ENCODE results near the gene TNFAIP8L2.
A peak's percentile ranks its signal among the peaks of the same experiment; 100 is the strongest.
"Not testable (repeated sequence)": the region's sequence is repeated elsewhere in the genome, so short reads cannot be mapped to it uniquely, and the experiment has no call there.

TNFAIP8L2 gene

GRCh38 chr1:151176514-151177045, 20.1 kb downstream of the TNFAIP8L2 start:
- Histone ChIP-seq H3K79me2 (ENCODE audit: insufficient read depth, low read length) (no peaks in the 10 kb centered on the region), H4K20me1 (ENCODE audit: insufficient read depth, low read length) (no peaks in the 10 kb centered on the region), H3K4me1 (ENCODE audit: insufficient read depth, low read length) (no peaks in the 10 kb centered on the region), H3K9ac (ENCODE audit: low read depth, low read length) (no peak overlapping the region), H3K36me3 (ENCODE audit: insufficient read depth, low read length) (peaks cover 69% of the 10 kb centered on the region), H3K27me3 (ENCODE audit: insufficient read depth, low read length, poor library complexity) (no peaks in the 10 kb centered on the region), H3K4me2 (ENCODE audit: insufficient read depth, low read length) (no peak overlapping the region), H3K4me3 (ENCODE audit: low read depth in 1 of 2, low read length in 2 of 2) (no peak overlapping the region), H2AFZ (ENCODE audit: low read depth, low read length) (no peak overlapping the region), H3K27ac (ENCODE audit: low read length) (no peak overlapping the region), H3K9me3 (ENCODE audit: insufficient read depth, low read length, severe bottlenecking) (no peaks in the 10 kb centered on the region)
- ATAC-seq (ENCODE audit: insufficient read depth, low read depth), result no peak
- no peak for DNase-seq
- TF ChIP-seq CTCF (IDR thresholded peaks at IDR 0.05; ENCODE audit: borderline replicate concordance, extremely low read depth, low read length, poor library complexity, severe bottlenecking) (no peak), EZH2 (IDR thresholded peaks at IDR 0.05; ENCODE audit: borderline replicate concordance, low read depth, low read length, severe bottlenecking) (no peak)

- TF ChIP-seq EZH2 (IDR thresholded peaks at IDR 0.05; ENCODE audit: borderline replicate concordance, low read depth, low read length, severe bottlenecking) (no peak), CTCF (IDR thresholded peaks at IDR 0.05; ENCODE audit: borderline replicate concordance, extremely low read depth, low read length, poor library complexity, severe bottlenecking) (no peak)
- Histone ChIP-seq H3K9ac (ENCODE audit: low read depth, low read length) (no peak overlapping the region), H2AFZ (ENCODE audit: low read depth, low read length) (no peak overlapping the region), H3K4me3 (ENCODE audit: low read depth in 1 of 2, low read length in 2 of 2) (no peak overlapping the region), H3K4me1 (ENCODE audit: insufficient read depth, low read length) (peaks cover 19% of the 10 kb centered on the region), H3K36me3 (ENCODE audit: insufficient read depth, low read length) (peaks cover 61% of the 10 kb centered on the region), H3K9me3 (ENCODE audit: insufficient read depth, low read length, severe bottlenecking) (no peaks in the 10 kb centered on the region), H4K20me1 (ENCODE audit: insufficient read depth, low read length) (no peaks in the 10 kb centered on the region), H3K27me3 (ENCODE audit: insufficient read depth, low read length, poor library complexity) (no peaks in the 10 kb centered on the region), H3K79me2 (ENCODE audit: insufficient read depth, low read length) (peaks cover 31% of the 10 kb centered on the region), H3K4me2 (ENCODE audit: insufficient read depth, low read length) (no peak overlapping the region), H3K27ac (ENCODE audit: low read length) (no peak overlapping the region)
- DNase-seq (no peak), ATAC-seq (ENCODE audit: insufficient read depth, low read depth) (no peak)
Observed at GRCh38 chr1:151184211-151184610, 27.8 kb downstream of the TNFAIP8L2 start.

- Histone ChIP-seq H2AFZ (ENCODE audit: low read depth, low read length) (no peak overlapping the region), H3K36me3 (ENCODE audit: insufficient read depth, low read length) (peaks cover 36% of the 10 kb centered on the region), H4K20me1 (ENCODE audit: insufficient read depth, low read length) (no peaks in the 10 kb centered on the region), H3K4me1 (ENCODE audit: insufficient read depth, low read length) (peaks cover 28% of the 10 kb centered on the region), H3K79me2 (ENCODE audit: insufficient read depth, low read length) (peaks cover 39% of the 10 kb centered on the region), H3K27me3 (ENCODE audit: insufficient read depth, low read length, poor library complexity) (no peaks in the 10 kb centered on the region), H3K27ac (ENCODE audit: low read length) (no peak overlapping the region), H3K9ac (ENCODE audit: low read depth, low read length) (no peak overlapping the region), H3K9me3 (ENCODE audit: insufficient read depth, low read length, severe bottlenecking) (no peaks in the 10 kb centered on the region), H3K4me3 (ENCODE audit: low read depth in 1 of 2, low read length in 2 of 2) (no peak overlapping the region), H3K4me2 (ENCODE audit: insufficient read depth, low read length) (no peak overlapping the region)
- TF ChIP-seq CTCF (IDR thresholded peaks at IDR 0.05; ENCODE audit: borderline replicate concordance, extremely low read depth, low read length, poor library complexity, severe bottlenecking) (no peak), EZH2 (IDR thresholded peaks at IDR 0.05; ENCODE audit: borderline replicate concordance, low read depth, low read length, severe bottlenecking) (no peak)
- DNase-seq (no peak), ATAC-seq (ENCODE audit: insufficient read depth, low read depth) (no peak)
Observed at GRCh38 chr1:151187205-151187604, 30.8 kb downstream of the TNFAIP8L2 start.

- not testable (repeated sequence) for H4K20me1 ChIP-seq (ENCODE audit: insufficient read depth, low read length); H2AFZ ChIP-seq (ENCODE audit: low read depth, low read length); ATAC-seq (ENCODE audit: insufficient read depth, low read depth); DNase-seq; H3K9me3 ChIP-seq (ENCODE audit: insufficient read depth, low read length, severe bottlenecking); H3K27me3 ChIP-seq (ENCODE audit: insufficient read depth, low read length, poor library complexity)
- Histone ChIP-seq H3K9ac (ENCODE audit: low read depth, low read length) (peak overlapping the region; percentile 73), H3K27ac (ENCODE audit: low read length) (peak overlapping the region; percentile 82), H3K36me3 (ENCODE audit: insufficient read depth, low read length) (peaks cover 24% of the 10 kb centered on the region), H3K4me1 (ENCODE audit: insufficient read depth, low read length) (peaks cover 28% of the 10 kb centered on the region), H3K4me3 (ENCODE audit: low read depth in 1 of 2, low read length in 2 of 2) (peak overlapping the region; percentile 46 to 66; a peak in 3 of 4 replicates), H3K4me2 (ENCODE audit: insufficient read depth, low read length) (peak overlapping the region; percentile 63), H3K79me2 (ENCODE audit: insufficient read depth, low read length) (peaks cover 39% of the 10 kb centered on the region)
Observed at GRCh38 chr1:151188667-151189066, 32.2 kb downstream of the TNFAIP8L2 start.

Measured in DND-41 (cell line).